HepG2 (cell line): ENCODE data around the gene ZNF559. TPM values are rescaled to one million over a fixed set of nuclear protein-coding genes. Genes with fewer than 3 reads are reported as not detected.

Experiments
- BATF2 ChIP-seq: sonication (generic); formaldehyde crosslinking; IDR thresholded peaks from 2 replicates; pipeline ENCODE4 v1.8.0; 2022; ENCODE audit warnings: mild to moderate bottlenecking, missing genetic modification reagents, moderate library complexity
- CENPT ChIP-seq: sonication (generic); formaldehyde crosslinking; IDR thresholded peaks from 2 replicates; pipeline ENCODE4 v1.8.0; 2022; ENCODE audit warnings: low read depth, mild to moderate bottlenecking, moderate library complexity, missing genetic modification reagents
- CSRNP1 ChIP-seq: sonication (generic); formaldehyde crosslinking; IDR thresholded peaks from 2 replicates; pipeline ENCODE4 v1.8.1; 2023; ENCODE audit warnings: mild to moderate bottlenecking, missing genetic modification reagents
- DDIT3 ChIP-seq: sonication (generic); formaldehyde crosslinking; IDR thresholded peaks from 2 replicates; pipeline ENCODE4 v1.4.0; 2020; ENCODE audit warnings: mild to moderate bottlenecking, missing genetic modification reagents
- DZIP1 ChIP-seq: sonication (generic); formaldehyde crosslinking; IDR thresholded peaks from 2 replicates; pipeline ENCODE4 v1.5.0; 2020; ENCODE audit warnings: mild to moderate bottlenecking, missing genetic modification reagents
- FOXO4 ChIP-seq: sonication (generic); formaldehyde crosslinking; conservative IDR thresholded peaks from 2 replicates; pipeline ENCODE4 v1.8.1; 2023; ENCODE audit warnings: missing genetic modification reagents
- GLI4 ChIP-seq: sonication (generic); formaldehyde crosslinking; IDR thresholded peaks from 2 replicates; pipeline ENCODE4 v1.5.1; 2020; ENCODE audit warnings: missing genetic modification reagents, mild to moderate bottlenecking, moderate library complexity, borderline replicate concordance
- HOXA5 ChIP-seq: sonication (generic); formaldehyde crosslinking; IDR thresholded peaks from 2 replicates; pipeline ENCODE4 v1.4.0; 2020; ENCODE audit warnings: missing genetic modification reagents
- KLF12 ChIP-seq: sonication (generic); formaldehyde crosslinking; IDR thresholded peaks from 2 replicates; pipeline ENCODE4 v1.4.0; 2020; ENCODE audit warnings: missing genetic modification reagents, borderline replicate concordance
- KLF16 ChIP-seq, 2 experiments: sonication (generic) in 1 of 2; formaldehyde crosslinking in 1 of 2; IDR thresholded peaks; 2 replicates each; pipeline versions ENCODE4 v1.6.1 to v1.8.0; 2016 to 2023; ENCODE audit warnings: missing genetic modification reagents in 2 of 2, missing compliant biosample characterization in 1 of 2
- MTERF4 ChIP-seq: sonication (generic); formaldehyde crosslinking; IDR thresholded peaks from 2 replicates; pipeline ENCODE4 v1.8.0; 2023; ENCODE audit warnings: mild to moderate bottlenecking, missing genetic modification reagents
- SPEN ChIP-seq: sonication (generic); formaldehyde crosslinking; IDR thresholded peaks from 2 replicates; pipeline ENCODE4 v1.5.1; 2020; ENCODE audit warnings: low read depth, mild to moderate bottlenecking, missing genetic modification reagents
- TP53 ChIP-seq: sonication (generic); formaldehyde crosslinking; conservative IDR thresholded peaks from 2 replicates; pipeline ENCODE4 v1.4.0; 2020; ENCODE audit warnings: missing genetic modification reagents
- ZNF557 ChIP-seq: sonication (generic); formaldehyde crosslinking; IDR thresholded peaks from 2 replicates; pipeline ENCODE4 v1.4.0; 2020; ENCODE audit warnings: missing genetic modification reagents
- ZNF691 ChIP-seq: sonication (generic); formaldehyde crosslinking; IDR thresholded peaks from 2 replicates; pipeline ENCODE4 v1.4.0; 2020; ENCODE audit warnings: missing genetic modification reagents, low read depth, mild to moderate bottlenecking, borderline replicate concordance
- ZNF710 ChIP-seq: sonication (generic); formaldehyde crosslinking; IDR thresholded peaks from 2 replicates; pipeline ENCODE4 v1.5.0; 2020; ENCODE audit warnings: mild to moderate bottlenecking, missing genetic modification reagents, borderline replicate concordance
- ZNF737 ChIP-seq: sonication (generic); formaldehyde crosslinking; IDR thresholded peaks from 2 replicates; pipeline ENCODE4 v1.5.0; 2020; ENCODE audit warnings: missing genetic modification reagents, mild to moderate bottlenecking, borderline replicate concordance
- ZNF777 ChIP-seq: sonication (generic); formaldehyde crosslinking; IDR thresholded peaks from 2 replicates; pipeline ENCODE4 v1.4.0; 2020; ENCODE audit warnings: missing genetic modification reagents
- polyA plus RNA-seq, 8 experiments: library from polyadenylated mRNA; depleted of rRNA in 3 of 8; stranded (reverse) in 7 of 8; unstranded in 1 of 8; fragments of >200 nt; fragmentation: Illumina TruSeq in 4 of 8; extraction: Trizol in 4 of 8; gene quantifications; 2 replicates each; pipeline versions ENCODE4 v1.2.1 to v1.2.3, GENCODE V29; 2011 to 2016; ENCODE audit warnings: low read depth in 4 of 8, missing spikeins in 1 of 8, mixed read lengths in 1 of 8; ENCODE audit not compliant: insufficient read depth in 1 of 8
- total RNA-seq, 5 experiments: library from RNA; depleted of rRNA; stranded (reverse); fragments of >200 nt; fragmentation: Illumina TruSeq; extraction: Trizol; gene quantifications; 2 replicates each; pipeline ENCODE4 v1.2.3, GENCODE V29; 2016; ENCODE audit warnings: low read depth in 1 of 5

ZNF559 gene
- total and polyA plus RNA-seq, 2 of the 13 experiments (the other 11 are each of a cell fraction or from before 2014, with no cell fraction given), result 6.3 to 9.8 TPM

GRCh38 chr19:9323919-9324583 lies at the start of gene ZNF559 (continued):
- TF ChIP-seq ZNF710 (no peak), CENPT (no peak), DZIP1 (no peak), ZNF691 (CRISPR knock-in tag) (no peak), MTERF4 (no peak), GLI4 (CRISPR knock-in tag) (no peak), FOXO4 (CRISPR knock-in tag) (no peak), KLF16 (CRISPR knock-in tag; IDR thresholded peaks at IDR 0.05) (no peak), ZNF777 (CRISPR knock-in tag) (no peak), DDIT3 (CRISPR knock-in tag) (no peak), SPEN (CRISPR knock-in tag) (peak; percentile 71), TP53 (CRISPR knock-in tag) (no peak), ZNF557 (no peak), HOXA5 (CRISPR knock-in tag) (no peak), KLF12 (CRISPR knock-in tag) (no peak), BATF2 (CRISPR knock-in tag) (no peak), CSRNP1 (no peak; the same call in 1 of the 2 replicates), ZNF737 (CRISPR knock-in tag) (no peak)
